DMS153 (cell line): Measurements from ENCODE around the gene VPS4A.
"Not testable (repeated sequence)": the region's sequence is repeated elsewhere in the genome, so short reads cannot be mapped to it uniquely, and the experiment has no call there.

Source experiments
- DNase-seq: peaks from one replicate; lab custom pipeline; 2025; lab: John Stamatoyannopoulos, UW

Gene VPS4A

GRCh38 chr16:69327585-69328310 is 16.6 kb downstream of the VPS4A start:
- DNase-seq: no peak

- no peak for DNase-seq
Observed at GRCh38 chr16:69328854-69329316, 17.7 kb downstream of the VPS4A start.

- no peak for DNase-seq
Observed at GRCh38 chr16:69329369-69330285, 18.5 kb downstream of the VPS4A start.

GRCh38 chr16:69330286-69331109 is 19.3 kb downstream of the VPS4A start, which contains the start of gene PDF:
PDF (minus strand) TSS chr16:69330588; CDS start chr16:69330570, 18 bp downstream.
- DNase-seq: peak; percentile 88

GRCh38 chr16:69334696-69335095 is 23.5 kb downstream of the VPS4A start:
- no peak for DNase-seq

DNA sequence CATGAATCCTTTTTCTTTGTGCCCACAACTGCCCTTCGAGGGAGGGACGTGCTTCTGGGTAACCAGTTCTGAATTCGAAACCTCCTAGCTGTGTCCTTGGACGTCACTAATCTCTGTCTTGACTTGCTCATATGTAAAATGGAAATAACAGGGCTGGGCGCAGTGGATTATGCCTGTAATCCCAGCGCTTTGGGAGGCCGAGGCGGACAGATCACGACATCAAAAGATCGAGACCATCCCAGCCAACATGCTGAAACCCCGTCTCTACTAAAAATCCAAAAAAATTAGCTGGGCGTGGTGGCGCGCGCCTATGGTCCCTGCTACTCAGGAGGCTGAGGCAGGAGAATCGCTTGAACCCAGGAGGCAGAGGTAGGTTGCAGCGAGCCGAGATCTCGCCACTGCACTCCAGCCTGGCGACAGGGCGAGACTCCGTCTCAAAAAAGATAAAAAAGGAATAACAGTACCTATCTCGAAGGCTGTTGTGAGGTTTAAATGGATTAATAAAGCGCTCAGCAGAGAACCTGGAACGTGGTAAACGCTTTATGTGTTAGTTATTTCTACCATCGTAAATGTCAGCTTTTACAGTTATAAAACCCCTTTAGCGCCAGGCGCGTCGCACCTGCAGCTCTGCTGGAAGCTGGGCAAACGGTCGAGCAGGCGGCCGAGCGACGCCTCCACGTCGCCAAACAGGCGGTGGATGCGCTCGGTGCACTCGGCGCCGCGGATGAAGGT is 27.6 kb downstream of the VPS4A start:
- DNase-seq: no peak

DNA sequence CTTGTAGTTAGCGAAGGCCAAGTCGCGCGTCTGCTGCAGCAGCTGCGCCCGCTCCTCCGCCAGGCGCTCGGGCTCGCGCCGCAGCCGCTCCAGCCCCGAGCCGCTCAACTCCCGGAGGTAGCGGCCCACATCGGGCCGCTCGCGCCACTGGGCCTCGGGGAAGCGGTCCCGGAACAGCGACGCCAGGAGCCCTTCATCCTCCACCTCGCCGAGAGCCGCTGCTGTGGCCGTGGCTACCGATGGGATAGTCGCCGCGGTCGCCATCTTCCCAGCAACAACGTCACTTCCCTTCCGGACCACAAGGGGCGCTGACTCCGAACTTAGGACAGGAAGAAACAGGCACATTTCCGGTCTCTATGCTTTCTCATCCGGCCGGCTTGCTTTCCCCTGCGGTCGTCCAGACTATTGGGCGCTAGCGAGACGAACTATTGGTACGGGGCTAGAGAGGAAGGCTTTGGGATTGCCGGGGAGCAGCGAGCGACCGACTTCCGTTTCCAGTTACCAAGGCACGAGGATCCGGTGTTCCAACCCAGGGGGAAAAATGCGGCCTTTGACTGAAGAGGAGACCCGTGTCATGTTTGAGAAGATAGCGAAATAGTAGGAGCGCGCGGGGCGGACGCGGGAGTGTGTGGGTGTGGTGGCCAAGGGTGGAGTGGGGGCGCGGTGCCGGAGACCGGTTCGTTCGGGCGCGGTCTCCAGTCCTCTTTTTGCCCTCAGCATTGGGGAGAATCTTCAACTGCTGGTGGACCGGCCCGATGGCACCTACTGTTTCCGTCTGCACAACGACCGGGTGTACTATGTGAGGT is 28.3 kb downstream of the VPS4A start, which contains the start of the genes COG8 and NIP7:
Gene COG8, minus strand, starts transcription at position 276 of the 806 bp plus-strand sequence. Its CDS starts 12 bp downstream, at position 264.
Gene NIP7, plus strand, starts transcription at position 484 of the 806 bp plus-strand sequence. Its CDS starts 58 bp downstream, at position 542.
- DNase-seq: peak; percentile 98

- DNase-seq: no peak
Observed at GRCh38 chr16:69340095-69340644, 29.0 kb downstream of the VPS4A start.

DNA sequence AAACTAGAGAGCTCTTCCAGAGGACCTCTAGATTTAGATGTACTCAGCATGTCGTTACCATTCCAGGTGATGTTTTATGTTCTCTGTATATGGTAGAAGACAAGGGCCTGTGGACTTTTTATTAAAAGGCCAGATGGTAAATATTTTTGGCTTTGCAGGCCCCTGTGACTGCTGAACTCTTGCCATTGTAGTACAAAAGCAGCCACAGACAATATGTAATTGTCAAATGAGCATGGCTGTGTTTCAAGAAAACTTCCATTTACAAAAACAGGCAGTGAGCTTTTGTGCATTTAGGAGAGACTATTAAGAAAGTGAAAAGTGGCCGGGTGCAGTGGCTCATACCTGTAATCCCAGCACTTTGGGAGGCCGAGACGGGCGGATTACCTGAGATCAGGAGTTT is 33.0 kb downstream of the VPS4A start:
- no peak for DNase-seq

- DNase-seq: no peak
Observed at GRCh38 chr16:69345923-69346322, 34.8 kb downstream of the VPS4A start.

GRCh38 chr16:69346683-69347082 is 35.5 kb downstream of the VPS4A start:
- DNase-seq: no peak

GRCh38 chr16:69348222-69348621 is 37.1 kb downstream of the VPS4A start:
- no peak for DNase-seq

DNA sequence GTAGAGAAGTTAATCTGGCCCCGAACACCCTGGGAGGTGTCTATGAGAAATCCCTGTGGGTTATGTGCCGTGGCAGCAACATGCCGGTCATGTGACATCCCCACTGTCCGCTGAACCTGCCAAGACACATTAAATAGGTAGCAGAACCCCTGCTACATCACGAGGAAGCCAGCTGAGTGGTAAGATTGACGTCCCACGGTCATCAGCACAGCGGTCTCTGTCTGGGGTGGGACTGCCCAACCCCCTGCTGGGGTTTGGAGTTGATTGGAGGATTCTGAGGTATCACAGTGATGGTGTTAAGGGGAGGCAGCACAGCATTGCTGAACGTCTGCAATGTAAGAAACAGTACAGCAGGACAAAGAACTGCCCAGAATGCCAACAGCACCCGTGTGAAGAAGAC is 38.4 kb downstream of the VPS4A start:
- no peak for DNase-seq

DNA sequence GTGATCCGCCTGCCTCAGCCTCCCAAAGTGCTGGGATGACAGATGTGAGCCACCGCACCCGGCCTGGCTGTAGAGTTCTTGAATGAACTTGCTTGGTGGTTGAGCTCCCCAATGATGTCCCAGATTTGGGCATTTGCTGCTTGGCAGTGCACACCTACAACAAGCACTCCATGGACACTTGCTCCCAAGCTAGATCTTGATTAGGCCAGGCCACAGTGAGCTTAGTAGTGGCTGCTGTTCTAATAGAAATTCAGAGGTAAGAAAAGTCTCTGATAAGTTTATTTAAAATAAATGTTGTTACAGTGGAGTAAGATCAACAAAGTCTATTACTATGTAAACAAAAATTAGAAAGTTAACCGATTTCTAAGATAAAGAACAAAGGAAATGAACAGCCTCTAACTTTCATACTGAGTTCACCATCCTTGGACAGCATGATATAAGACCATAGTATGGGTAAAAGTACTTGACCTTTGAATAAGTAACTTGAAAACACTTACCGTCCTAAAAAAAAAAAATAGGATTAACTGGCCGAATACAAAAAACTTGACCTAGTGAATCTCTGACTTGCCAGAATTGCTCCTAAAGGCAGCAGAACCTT is 39.5 kb downstream of the VPS4A start:
- DNase-seq: no peak

DNA sequence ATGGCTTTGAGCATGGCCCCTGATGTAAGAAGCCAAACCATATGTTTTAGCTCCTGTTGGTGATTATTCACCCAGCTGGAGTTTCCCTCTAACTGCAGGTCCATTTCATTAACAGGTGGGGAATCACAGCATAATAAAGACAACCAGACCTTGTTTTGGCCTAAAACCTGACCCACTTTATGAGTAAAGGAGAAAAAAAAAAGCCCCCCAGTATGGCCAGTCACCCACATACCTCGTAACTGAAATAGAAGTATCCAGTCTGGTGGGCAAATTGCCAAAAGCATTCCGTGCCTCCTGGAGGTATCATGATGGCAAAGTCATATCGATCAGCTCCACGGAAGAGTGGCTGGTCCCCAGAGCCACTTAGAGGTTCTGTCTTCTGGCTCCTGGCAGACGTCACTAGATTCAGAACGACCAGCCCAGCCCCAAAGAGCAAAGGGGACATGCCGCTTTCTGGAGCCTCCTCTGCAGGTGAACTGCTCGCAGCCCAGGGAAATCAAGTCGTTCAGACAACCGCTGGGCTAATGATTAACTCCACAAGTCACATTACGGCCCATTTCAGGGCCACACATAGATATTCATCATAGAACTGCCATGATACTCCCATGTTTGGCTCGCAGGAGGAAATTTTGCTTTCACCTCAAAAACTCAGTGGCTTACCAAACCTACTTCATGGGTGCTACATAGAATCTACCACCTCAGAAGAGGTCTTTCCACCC is 40.3 kb downstream of the VPS4A start, which contains the start of gene TMED6:
Gene TMED6, minus strand, starts transcription at position 478 of the 719 bp plus-strand sequence. Its CDS starts 33 bp downstream, at position 445.
- DNase-seq: no peak

DNA sequence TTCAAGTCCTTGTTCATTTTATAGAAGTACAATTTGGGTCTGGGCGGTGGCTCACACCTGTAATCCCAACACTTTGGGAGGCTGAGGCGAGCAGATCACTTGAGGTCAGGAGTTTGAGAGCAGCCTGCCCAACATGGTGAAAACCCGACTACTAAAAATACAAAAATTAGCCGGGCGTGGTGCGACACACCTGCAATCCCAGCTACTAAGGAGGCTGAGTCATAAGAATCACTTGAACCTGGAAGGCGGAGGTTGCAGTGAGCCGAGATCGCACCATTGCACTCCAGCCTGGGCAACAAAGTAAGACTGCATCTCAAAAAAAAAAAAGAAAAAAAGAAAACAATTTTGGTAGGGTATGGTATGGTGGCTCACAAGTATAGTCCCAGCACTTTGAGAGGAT is 48.9 kb downstream of the VPS4A start:
- not testable (repeated sequence) for DNase-seq

DNA sequence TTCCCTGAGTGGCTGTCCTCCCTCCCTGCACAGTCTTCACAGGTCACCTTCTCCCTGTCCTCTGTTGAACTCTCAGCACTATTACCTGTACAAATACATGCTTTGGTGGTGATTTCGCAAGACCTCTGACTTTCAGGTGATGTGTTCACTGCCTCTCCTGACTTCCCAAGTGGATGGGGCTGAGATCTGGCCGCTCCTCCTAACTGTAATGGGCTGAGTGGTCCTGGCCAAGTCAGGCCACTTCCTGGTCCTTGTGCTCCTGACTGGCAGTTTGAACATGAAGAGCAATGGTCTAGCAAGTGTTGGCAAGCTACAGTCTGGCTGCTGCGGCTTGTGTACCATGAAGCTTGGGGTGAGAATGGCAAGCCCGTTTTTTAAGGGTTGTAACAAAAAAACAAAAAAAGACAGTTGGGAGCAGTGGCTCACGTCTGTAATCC is 52.1 kb downstream of the VPS4A start:
- DNase-seq: no peak

DNA sequence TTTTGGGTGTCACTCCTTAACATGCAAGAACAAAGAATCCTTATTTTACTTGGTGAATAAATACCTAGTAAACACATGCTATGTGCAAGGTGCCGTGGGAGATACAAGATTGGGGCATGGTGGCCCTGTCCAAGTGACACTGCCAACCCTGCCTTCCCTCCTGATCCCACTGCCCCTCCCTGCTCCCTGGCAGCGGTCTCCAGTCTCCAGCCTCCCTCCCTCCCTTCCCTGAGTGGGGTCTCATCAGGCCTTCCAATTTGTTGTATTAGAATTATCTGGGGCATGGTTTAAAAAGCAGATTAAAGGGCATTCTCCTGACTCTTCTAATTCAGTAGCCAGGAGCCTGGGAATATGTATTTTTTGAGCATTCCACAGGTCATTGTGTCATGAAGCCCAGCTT is 52.9 kb downstream of the VPS4A start:
- DNase-seq: no peak

DNA sequence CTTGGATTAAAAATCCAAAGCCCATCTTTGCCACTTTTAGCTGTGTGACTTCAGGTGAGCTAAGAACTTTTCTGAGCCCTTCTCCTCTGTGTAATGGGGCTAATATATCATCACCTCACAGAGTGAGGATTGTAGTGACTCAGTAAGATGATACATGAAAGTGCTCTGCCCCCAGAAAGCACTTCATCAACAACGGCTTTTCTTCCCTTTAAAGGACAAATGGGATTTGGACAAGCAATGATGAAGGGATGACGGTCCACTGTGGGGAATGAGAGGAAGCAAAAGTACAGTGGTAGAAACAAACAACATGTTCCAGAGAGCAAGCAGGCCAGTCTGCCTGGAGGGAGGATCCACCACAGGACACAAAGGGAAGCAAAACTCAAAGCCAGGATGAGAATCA is 54.8 kb downstream of the VPS4A start:
- DNase-seq: no peak
